G401.6 (cell line): ENCODE measurements around the gene ARMH4.

Experiments used
- FAIRE-seq: peaks from 2 replicates; lab custom pipeline; 2012; peaks lifted over from hg19 to GRCh38; lab: Jason Lieb, UNC

The ARMH4 gene

GRCh38 chr14:57960946-57961785, 190.8 kb downstream of the ARMH4 start:
- no peak for FAIRE-seq

- no peak for FAIRE-seq
Observed at GRCh38 chr14:57957441-57957840, 194.6 kb downstream of the ARMH4 start.
